Ovary (tissue), 9 donors: Measurements from ENCODE around the gene FNBP1L. TPM values are rescaled to one million over a fixed set of nuclear protein-coding genes. Genes with fewer than 3 reads are reported as not detected.

Experiments used
- DNase-seq, 5 donors: peaks; one replicate each; pipeline ENCODE4 v3.0.0-alpha.2; 2019 to 2020
- H3K27ac ChIP-seq, 2 donors: fragments of 200-600 bp; one replicate each; pipeline versions ENCODE4 v1.5.1 to v1.8.0; 2019 to 2022
- H3K27me3 ChIP-seq: fragments of 200-600 bp; one replicate; pipeline ENCODE4 v1.8.0; 2022
- H3K36me3 ChIP-seq: fragments of 200-600 bp; sonication (generic); one replicate; pipeline ENCODE4 v1.5.1; 2019
- H3K4me1 ChIP-seq: one replicate; pipeline ENCODE4 v1.8.1; 2013; ENCODE audit warnings: mild to moderate bottlenecking, moderate library complexity; ENCODE audit not compliant: insufficient read depth
- H3K4me3 ChIP-seq: fragments of 200-600 bp; sonication (generic); one replicate; pipeline ENCODE4 v1.5.1; 2017
- H3K9me3 ChIP-seq, 2 donors: fragments of 200-600 bp in 1 of 2; sonication (generic) in 1 of 2; one replicate each; pipeline versions ENCODE4 v1.5.1 to v1.8.1; 2013 to 2019; ENCODE audit warnings: mild to moderate bottlenecking in 1 of 2, moderate library complexity in 1 of 2
- CTCF ChIP-seq, 3 donors: fragments of 450-650 bp in 2 of 3; fragments of 200-600 bp in 1 of 3; IDR thresholded peaks; one replicate each; pipeline versions ENCODE4 v1.5.1 to v1.8.0; 2016 to 2022; ENCODE audit warnings: antibody characterized with exemption in 3 of 3, mild to moderate bottlenecking in 1 of 3
- EP300 ChIP-seq: sonication (generic); formaldehyde crosslinking; IDR thresholded peaks from one replicate; pipeline ENCODE4 v1.6.1; 2017; ENCODE audit warnings: antibody characterized with exemption
- POLR2A ChIP-seq: fragments of 450-650 bp; IDR thresholded peaks from one replicate; pipeline ENCODE4 v1.6.1; 2017; ENCODE audit warnings: antibody characterized with exemption, mild to moderate bottlenecking, moderate library complexity
- WGBS, 3 donors: extraction: QIAGEN DNeasy Blood & Tissue Kit in 1 of 3; methylation state at CpG; one replicate each; pipeline versions ENCODE4 v1.1.5 to v1.1.7; 2013 to 2017; 5-methylcytosine and 5-hydroxymethylcytosine counted together
- intact Hi-C, 4 donors: fragments of 100-400 bp; cut with DNase I; formaldehyde crosslinking; loops; one replicate each; pipeline versions ENCODE4 v1.11.0 to v1.15.1; 2022 to 2023
- polyA plus RNA-seq, 2 donors: library from polyadenylated mRNA; stranded (reverse); fragments of 200-250 nt in 1 of 2; fragments of 350-450 nt in 1 of 2; fragmentation: Illumina TruSeq in 1 of 2; extraction: RNeasy Lipid Tissue Mini Kit (QIAGEN cat#74804) in 1 of 2; gene quantifications; one replicate each; pipeline ENCODE4 v1.2.3, GENCODE V29; 2013 to 2014
- total RNA-seq, 7 donors: library from RNA; depleted of rRNA in 2 of 7; stranded (reverse); fragments of >200 nt in 2 of 7; fragmentation: NEBNext Ultra II Directional in 3 of 7; extraction: Animal tissue kit (Norgen Biotek cat#: 25700) in 3 of 7; gene quantifications; one replicate each; pipeline versions ENCODE4 v1.1.0 to v1.2.4, GENCODE V29; 2016 to 2023
- donor health status: DM: no; HTN: no; CAD: no; lungs with moderate emphysema.
- donor health status: DM: no; HTN: no; CAD: no.
- donor health status: Bipolar disorder and iron deficiency.
- donor health status: DM: yes; HTN: yes; CAD: no.
- donor health status: DM: no; HTN: no; CAD: no.
- donor health status: DM: yes; HTN: yes; CAD: no.

The FNBP1L gene
- total and polyA plus RNA-seq, 9 donors = 11.9 to 27.6 (median 18.4) TPM

DNA sequence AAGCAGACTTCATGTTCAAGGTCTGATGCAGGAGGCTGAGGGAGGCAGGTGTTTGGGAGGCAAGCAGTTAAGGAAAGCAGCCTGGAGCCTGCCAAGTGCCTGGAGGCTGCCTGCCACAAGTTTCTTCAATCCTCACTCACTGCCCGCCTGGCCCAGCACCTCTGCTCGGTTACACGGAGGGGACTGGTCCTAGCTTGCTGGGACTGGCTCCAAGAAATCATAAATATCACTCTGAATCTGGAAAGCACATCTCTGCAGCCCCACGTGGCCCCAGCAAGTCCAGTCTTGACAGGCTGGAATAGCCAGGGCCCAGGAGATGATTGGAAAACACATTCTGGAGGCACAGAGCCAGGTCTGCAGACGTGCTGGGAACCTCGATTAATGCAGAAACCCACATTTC is 149.8 kb downstream of the FNBP1L start:
- no peak overlapping the region for H3K4me3 ChIP-seq
- TF ChIP-seq EP300 (no peak), POLR2A (no peak), CTCF (IDR thresholded peaks at IDR 0.05) (no peak)
- DNase-seq = no peak
- intact Hi-C loops = no loop called here
- no peaks in the 10 kb centered on the region for H3K9me3 ChIP-seq
- no peak overlapping the region for H3K27ac ChIP-seq
- no peaks in the 10 kb centered on the region for H3K36me3 ChIP-seq
- no peaks in the 10 kb centered on the region for H3K27me3 ChIP-seq
- WGBS, 3 donors = 21 to 38% (median 31%) methylated on average over 6 of the region's 6 CpGs
- H3K4me1 ChIP-seq = peaks cover 8% of the 10 kb centered on the region

- Histone ChIP-seq H3K9me3 (no peaks in the 10 kb centered on the region), H3K4me1 (peaks cover 8% of the 10 kb centered on the region), H3K36me3 (no peaks in the 10 kb centered on the region), H3K4me3 (no peak overlapping the region), H3K27me3 (no peaks in the 10 kb centered on the region), H3K27ac (no peak overlapping the region)
- TF ChIP-seq POLR2A (no peak), EP300 (no peak), CTCF (IDR thresholded peaks at IDR 0.05) (no peak)
- 84 to 87% (median 85%) methylated on average over 2 of the region's 2 CpGs for WGBS, 3 donors
- no peak for DNase-seq
- intact Hi-C loops = no loop called here
These were observed 150.5 kb downstream of the FNBP1L start for GRCh38 chr1:93598396-93598795.

GRCh38 chr1:93598861-93599439 is 151.0 kb downstream of the FNBP1L start:
- intact Hi-C loops = no loop called here
- no peaks in the 10 kb centered on the region for H3K36me3 ChIP-seq
- TF ChIP-seq EP300 = no peak
- TF ChIP-seq POLR2A = no peak
- TF ChIP-seq CTCF (IDR thresholded peaks at IDR 0.05) = no peak
- WGBS, 3 donors = 86 to 90% (median 88%) methylated on average over 7 of the region's 7 CpGs
- no peak overlapping the region for H3K4me3 ChIP-seq
- H3K27me3 ChIP-seq = no peaks in the 10 kb centered on the region
- H3K4me1 ChIP-seq = peaks cover 8% of the 10 kb centered on the region
- DNase-seq = no peak
- H3K27ac ChIP-seq = no peak overlapping the region
- H3K9me3 ChIP-seq = no peaks in the 10 kb centered on the region

GRCh38 chr1:93599479-93599878 is 151.6 kb downstream of the FNBP1L start:
- no peaks in the 10 kb centered on the region for H3K27me3 ChIP-seq
- no peaks in the 10 kb centered on the region for H3K9me3 ChIP-seq
- 94 to 96% (median 95%) methylated on average over 6 of the region's 6 CpGs for WGBS, 3 donors
- DNase-seq = no peak
- H3K36me3 ChIP-seq = no peaks in the 10 kb centered on the region
- no peak for TF ChIP-seq CTCF (IDR thresholded peaks at IDR 0.05)
- TF ChIP-seq POLR2A = no peak
- no peak for TF ChIP-seq EP300
- no peak overlapping the region for H3K4me3 ChIP-seq
- peaks cover 8% of the 10 kb centered on the region for H3K4me1 ChIP-seq
- intact Hi-C loops = no loop called here
- H3K27ac ChIP-seq = no peak overlapping the region
